Skeletal muscle satellite cell (primary cell): ENCODE data around the gene TADA2B.

Source experiments
- H3K27me3 ChIP-seq: 2 replicates; pipeline ENCODE4 v1.7.0; 2013; ENCODE audit warnings: low read length; ENCODE audit not compliant: control insufficient read depth, insufficient read depth
- H3K36me3 ChIP-seq: 2 replicates; pipeline ENCODE4 v1.7.0; 2013; ENCODE audit warnings: mild to moderate bottlenecking, control low read depth, low read length; ENCODE audit not compliant: insufficient read depth
- H3K4me1 ChIP-seq: 2 replicates; pipeline ENCODE4 v1.7.0; 2013; ENCODE audit warnings: low read length; ENCODE audit not compliant: control insufficient read depth, insufficient read depth
- H3K4me2 ChIP-seq: 2 replicates; pipeline ENCODE4 v1.7.0; 2013; ENCODE audit warnings: mild to moderate bottlenecking, low read length
- H3K4me3 ChIP-seq: 2 replicates; pipeline ENCODE4 v1.7.0; 2013; ENCODE audit warnings: low read length
- H3K9ac ChIP-seq: 2 replicates; pipeline ENCODE4 v1.7.0; 2013; ENCODE audit warnings: mild to moderate bottlenecking, low read depth, low read length, moderate library complexity
- H3K9me3 ChIP-seq: replicated peaks from 2 replicates; pipeline ENCODE4 v1.7.0; 2013; ENCODE audit warnings: mild to moderate bottlenecking, control low read depth, low read length

TADA2B gene

DNA sequence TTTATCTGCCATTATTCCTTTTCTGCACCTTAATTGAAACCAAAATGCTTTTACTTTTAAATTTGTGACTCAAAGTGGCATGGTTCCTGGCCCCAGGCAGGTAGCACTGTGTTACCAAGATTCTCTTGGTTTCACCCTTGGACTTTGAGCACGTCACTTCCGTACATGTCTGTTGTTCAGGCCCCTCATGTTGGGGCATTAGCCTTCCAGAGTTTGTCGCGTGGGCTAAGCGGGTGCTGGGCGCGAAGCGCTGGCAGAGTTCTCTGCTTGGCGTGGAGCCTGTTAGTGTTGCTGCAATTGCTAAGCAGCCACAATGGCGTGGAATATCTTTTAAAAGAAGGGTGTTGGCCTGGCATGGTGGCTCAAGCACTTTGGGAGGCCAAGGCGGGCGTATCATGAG lies 14.0 kb upstream of the TADA2B start:
- no peaks in the 10 kb centered on the region for H3K9me3 ChIP-seq
- H3K36me3 ChIP-seq = peaks cover 33% of the 10 kb centered on the region
- peaks cover 3% of the 10 kb centered on the region for H3K4me1 ChIP-seq
- no peak overlapping the region for H3K9ac ChIP-seq
- H3K27me3 ChIP-seq = no peaks in the 10 kb centered on the region
- no peak overlapping the region for H3K4me2 ChIP-seq
- H3K4me3 ChIP-seq = no peak overlapping the region

DNA sequence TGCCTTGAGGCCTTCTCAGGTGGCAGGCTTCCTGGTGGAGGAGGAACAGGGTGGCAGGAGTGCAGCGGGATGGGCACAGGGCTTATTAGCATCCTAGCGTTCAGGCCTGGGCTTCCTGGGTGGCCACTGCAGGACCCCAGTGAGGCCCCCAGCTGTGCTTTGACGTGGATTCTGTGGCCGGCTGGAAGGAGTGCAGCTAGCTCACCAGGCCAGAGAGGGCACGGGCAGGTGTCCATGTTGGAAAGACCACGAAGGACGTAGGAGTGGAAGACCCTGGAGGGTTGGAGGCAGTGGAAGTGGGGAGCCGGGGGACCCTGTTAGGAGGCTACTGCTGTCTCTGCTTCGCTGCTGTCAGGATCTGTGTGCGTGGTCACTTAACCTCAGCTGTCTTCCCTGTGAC lies 13.3 kb upstream of the TADA2B start:
- Histone ChIP-seq H3K4me1 (peaks cover 10% of the 10 kb centered on the region), H3K36me3 (peaks cover 33% of the 10 kb centered on the region)

DNA sequence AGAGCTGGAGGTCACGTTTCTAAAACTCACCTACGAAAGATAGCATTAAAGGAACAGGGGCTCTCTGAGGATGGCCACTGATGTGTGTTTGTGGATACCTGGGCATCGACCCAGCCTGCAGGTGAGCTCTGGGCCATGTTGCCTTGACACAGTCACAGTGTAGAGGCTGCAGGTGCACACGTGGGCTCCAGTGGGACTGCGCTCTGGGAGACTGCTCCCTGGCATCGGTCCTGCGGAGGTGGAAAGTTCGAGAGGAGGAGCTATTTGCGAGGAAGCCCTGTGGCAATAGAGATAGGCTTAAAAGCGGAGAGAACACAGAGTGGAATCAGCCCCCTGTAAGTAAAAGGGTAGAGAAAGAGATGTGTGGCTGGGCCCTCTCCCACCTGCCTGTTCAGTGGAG lies 12.3 kb upstream of the TADA2B start:
- Histone ChIP-seq H3K9ac (no peak overlapping the region), H3K36me3 (peaks cover 26% of the 10 kb centered on the region), H3K27me3 (no peaks in the 10 kb centered on the region), H3K9me3 (no peaks in the 10 kb centered on the region), H3K4me3 (no peak overlapping the region), H3K4me1 (peaks cover 15% of the 10 kb centered on the region), H3K4me2 (no peak overlapping the region)

More for the DNA sequence above, 13.3 kb upstream of the TADA2B start:
- Histone ChIP-seq H3K4me2 (no peak overlapping the region), H3K27me3 (no peaks in the 10 kb centered on the region), H3K4me3 (no peak overlapping the region), H3K9ac (no peak overlapping the region), H3K9me3 (no peaks in the 10 kb centered on the region)

DNA sequence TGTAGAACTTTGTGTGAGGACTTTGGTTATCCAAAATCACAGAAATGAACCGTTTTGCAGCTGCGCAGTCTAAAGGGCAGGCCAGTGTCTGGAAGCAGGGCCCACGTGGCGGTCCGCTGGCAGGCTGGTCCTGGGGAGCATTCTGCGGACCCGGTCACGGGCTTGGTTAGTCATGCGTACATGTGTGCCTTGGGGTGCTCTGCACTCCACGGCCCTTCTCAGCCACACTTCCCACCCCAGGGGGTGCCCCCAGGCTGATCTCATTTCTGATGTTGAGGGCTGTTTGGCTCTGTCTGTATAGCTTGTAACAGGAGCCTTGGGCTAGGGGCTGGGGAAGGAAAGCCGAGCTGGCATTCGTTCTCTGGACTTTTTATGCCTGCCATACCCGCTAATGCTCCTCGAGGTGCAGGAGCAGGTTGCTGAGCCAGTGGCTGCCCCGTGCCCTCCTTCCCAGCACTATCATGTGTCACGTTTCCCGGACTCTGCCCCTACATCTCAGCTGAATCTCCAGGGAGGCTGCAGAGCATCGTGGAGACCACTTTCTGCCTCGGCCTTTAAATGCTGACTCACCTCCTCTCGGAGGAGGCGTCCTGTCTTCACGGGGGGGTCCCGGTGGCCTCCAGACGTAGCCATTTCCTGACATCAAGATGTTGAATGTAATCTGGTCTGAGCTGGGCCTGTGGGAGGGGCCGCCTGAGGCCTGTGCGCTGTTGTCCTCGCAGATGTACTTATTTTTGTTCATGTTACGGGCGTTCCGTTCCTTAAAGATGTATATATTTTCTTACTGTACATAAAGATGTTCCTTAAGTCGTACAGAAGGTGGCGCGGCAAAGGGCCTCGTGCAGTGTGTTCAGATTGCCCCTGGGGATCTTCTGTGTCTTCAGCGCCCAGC lies 11.4 kb upstream of the TADA2B start:
- no peak overlapping the region for H3K9ac ChIP-seq
- peaks cover 22% of the 10 kb centered on the region for H3K36me3 ChIP-seq
- peaks cover 21% of the 10 kb centered on the region for H3K4me1 ChIP-seq
- H3K9me3 ChIP-seq = no peaks in the 10 kb centered on the region
- H3K27me3 ChIP-seq = no peaks in the 10 kb centered on the region
- H3K4me3 ChIP-seq = no peak overlapping the region
- H3K4me2 ChIP-seq = no peak overlapping the region

DNA sequence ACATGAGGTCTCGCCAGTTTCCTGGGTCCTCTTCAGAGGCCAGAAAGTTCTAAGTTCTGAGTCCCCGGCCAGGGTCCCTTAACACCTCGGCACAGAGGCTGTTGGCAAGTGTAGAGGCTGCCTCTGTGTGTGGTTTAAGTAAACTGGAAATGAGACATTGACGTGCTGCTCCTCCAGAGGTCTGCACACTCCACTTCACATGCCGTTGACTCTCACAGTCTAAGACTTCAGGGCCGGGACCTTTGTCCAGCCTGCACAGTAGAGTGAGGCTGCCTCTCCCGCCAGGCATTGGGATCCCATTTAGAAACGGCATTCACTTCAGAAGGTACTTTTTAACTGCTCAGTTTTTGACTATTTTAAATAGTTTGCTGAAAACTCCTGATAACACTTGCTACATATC lies 10.6 kb upstream of the TADA2B start:
- Histone ChIP-seq H3K9me3 (no peaks in the 10 kb centered on the region), H3K9ac (no peak overlapping the region), H3K4me3 (no peak overlapping the region), H3K27me3 (no peaks in the 10 kb centered on the region), H3K4me1 (peaks cover 22% of the 10 kb centered on the region), H3K4me2 (no peak overlapping the region), H3K36me3 (peaks cover 22% of the 10 kb centered on the region)

DNA sequence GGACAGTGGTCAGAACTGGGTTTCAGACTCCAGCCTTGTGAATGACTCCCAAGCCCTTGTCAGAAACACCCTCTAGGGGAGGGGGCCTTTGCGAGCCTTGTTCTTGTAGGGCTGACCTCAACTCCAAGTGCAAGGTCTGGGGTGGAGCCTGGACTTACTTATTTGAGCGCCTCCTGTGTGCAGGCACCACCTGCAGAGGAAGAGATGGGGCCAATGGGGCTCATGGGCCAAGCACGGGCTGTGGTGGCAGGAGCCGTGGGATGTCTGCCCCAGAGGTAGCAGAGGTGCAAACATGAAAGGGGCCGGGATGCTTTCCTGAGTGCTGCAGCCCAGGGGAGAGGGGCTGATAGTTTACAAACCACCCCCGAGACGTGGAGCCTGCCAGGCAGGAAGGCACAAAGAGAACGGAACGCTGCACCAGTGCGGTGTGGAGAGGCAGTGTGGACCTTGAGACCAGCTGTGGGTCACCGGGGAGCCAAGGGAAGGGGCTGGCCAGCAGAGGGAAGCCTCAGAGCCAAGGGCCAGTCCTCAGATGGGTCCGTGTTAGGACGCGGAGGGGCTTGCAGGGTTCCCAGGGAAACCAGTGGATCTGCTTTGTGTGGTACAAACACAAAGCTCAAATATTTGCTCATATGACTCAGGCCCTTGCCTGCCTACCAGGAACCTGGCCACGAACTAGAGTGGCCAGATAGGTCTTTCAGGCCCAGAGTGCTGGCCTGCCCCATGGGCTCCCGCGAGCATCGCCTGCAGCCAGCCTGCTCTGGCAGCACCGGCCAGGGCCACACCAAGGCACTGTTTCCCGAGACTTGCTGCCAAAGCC lies 8.7 kb upstream of the TADA2B start:
- no peaks in the 10 kb centered on the region for H3K27me3 ChIP-seq
- H3K9ac ChIP-seq = peak overlapping the region; percentile 45
- no peak overlapping the region for H3K4me2 ChIP-seq
- peaks cover 22% of the 10 kb centered on the region for H3K4me1 ChIP-seq
- H3K9me3 ChIP-seq = no peaks in the 10 kb centered on the region
- H3K4me3 ChIP-seq = no peak overlapping the region
- H3K36me3 ChIP-seq = peaks cover 22% of the 10 kb centered on the region

DNA sequence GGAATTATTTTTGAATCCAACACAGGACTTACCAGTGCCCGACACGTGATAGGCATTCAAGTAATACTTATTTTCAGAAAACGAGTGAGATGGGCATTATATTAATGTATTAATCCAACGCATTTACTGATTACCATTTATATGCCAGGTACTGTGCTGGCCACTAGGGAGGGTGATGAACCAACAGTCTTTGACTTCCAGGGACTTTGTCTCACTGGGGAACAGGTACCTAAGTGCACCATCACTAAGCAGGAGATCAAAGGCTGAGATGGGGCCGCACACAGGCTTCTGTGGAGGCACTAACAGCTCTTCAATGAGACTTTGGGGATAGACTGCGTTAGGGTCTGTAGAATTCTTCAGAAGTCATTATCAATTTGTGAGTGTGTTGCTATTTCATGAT lies 5.7 kb upstream of the TADA2B start:
- Histone ChIP-seq H3K36me3 (peaks cover 1% of the 10 kb centered on the region), H3K4me3 (no peak overlapping the region), H3K9ac (no peak overlapping the region), H3K9me3 (no peaks in the 10 kb centered on the region), H3K27me3 (no peaks in the 10 kb centered on the region), H3K4me1 (peaks cover 35% of the 10 kb centered on the region), H3K4me2 (no peak overlapping the region)

DNA sequence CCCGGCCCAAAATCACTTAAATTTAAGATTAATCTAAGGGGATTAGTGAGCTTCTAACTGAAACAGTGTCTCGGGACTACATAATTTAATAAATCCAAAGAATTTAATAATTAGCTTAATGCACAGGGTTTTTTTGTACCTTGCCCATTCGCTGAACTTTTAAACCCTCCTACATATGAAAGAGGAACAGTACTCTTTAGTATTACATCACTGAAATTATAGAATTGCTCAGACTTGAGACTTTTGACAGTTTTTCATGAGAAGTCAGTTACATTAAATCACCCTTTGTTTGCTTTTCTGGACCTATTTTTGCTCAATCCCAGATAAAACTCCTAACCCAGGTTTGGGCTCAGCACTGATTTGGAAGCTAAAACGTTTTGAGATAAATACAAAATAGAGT lies 2.4 kb upstream of the TADA2B start:
- Histone ChIP-seq H3K4me3 (no peak overlapping the region), H3K9ac (no peak overlapping the region), H3K9me3 (no peaks in the 10 kb centered on the region), H3K36me3 (no peaks in the 10 kb centered on the region), H3K27me3 (no peaks in the 10 kb centered on the region), H3K4me2 (no peak overlapping the region), H3K4me1 (peaks cover 41% of the 10 kb centered on the region)

DNA sequence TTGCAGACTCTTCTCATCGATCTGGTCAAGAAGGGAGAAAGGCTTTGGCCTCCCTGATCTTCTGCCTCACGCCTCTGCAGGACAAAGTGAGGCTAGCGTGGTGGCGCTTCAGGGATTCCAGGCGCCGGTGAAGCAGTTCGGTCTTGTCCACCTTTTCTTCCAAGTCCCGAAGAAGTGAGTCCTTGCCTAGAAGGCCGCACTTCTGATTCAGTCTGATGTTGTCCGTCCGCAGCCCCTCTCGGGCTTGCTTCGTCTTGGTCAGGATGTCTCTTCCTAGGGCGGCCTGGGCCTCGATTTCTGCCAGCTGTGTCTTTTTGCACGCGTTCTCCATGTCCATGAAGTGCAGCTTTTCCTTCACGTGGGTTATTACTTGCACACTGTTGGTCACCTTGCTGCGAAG lies 1.9 kb upstream of the TADA2B start:
- Histone ChIP-seq H3K4me2 (peak overlapping the region; percentile 99), H3K9me3 (no peaks in the 10 kb centered on the region), H3K27me3 (no peaks in the 10 kb centered on the region), H3K4me3 (no peak overlapping the region), H3K36me3 (no peaks in the 10 kb centered on the region), H3K4me1 (peaks cover 44% of the 10 kb centered on the region), H3K9ac (no peak overlapping the region)

DNA sequence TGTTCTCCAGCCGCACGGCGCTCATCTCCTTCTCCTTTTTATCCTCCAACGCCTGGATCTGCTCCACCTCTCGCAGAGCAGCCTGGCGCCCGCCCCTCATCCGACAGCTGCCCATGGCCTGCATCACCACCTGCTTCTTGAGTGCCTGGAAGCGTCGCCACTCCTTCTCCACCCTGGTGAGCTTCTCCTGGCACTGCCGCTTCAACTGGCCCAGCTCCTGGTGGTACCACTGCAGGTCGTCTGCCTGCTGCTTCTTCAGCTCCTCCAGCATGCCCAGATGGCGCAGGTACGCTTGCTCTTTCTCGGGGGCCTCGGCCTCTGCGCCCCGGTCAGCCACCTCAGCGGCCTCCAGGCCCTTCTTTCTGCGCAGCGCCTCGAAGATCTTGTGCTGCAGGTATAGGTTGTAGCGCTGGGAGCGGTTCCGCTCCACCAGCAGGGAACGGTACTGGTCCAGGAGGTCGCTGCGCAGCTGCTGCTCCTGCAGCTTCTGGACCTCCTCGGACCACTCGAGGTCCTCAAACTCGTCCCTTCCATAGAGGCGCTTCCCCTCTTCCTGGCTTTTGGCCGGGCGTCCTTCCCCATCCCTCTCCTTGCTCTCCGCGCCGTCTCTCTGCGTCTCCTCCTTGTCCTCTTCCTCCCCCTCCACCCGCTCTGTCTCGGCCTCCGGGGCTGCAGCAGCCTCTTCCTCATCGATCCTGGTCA lies 1.2 kb upstream of the TADA2B start:
- H3K4me2 ChIP-seq = peak overlapping the region; percentile 99
- no peaks in the 10 kb centered on the region for H3K36me3 ChIP-seq
- H3K4me1 ChIP-seq = peaks cover 46% of the 10 kb centered on the region
- no peaks in the 10 kb centered on the region for H3K27me3 ChIP-seq
- H3K9me3 ChIP-seq = no peaks in the 10 kb centered on the region
- H3K9ac ChIP-seq = peak overlapping the region; percentile 79
- H3K4me3 ChIP-seq = peak overlapping the region; percentile 96
